Posterior cingulate gyrus (tissue), 11 donors: ENCODE measurements around the gene KLHL26.

Source experiments
- DNase-seq, 10 donors: peaks; one replicate each; pipeline versions ENCODE4 v3.0.0 to v3.0.0-alpha.2; 2020 to 2021; ENCODE audit warnings: mixed read lengths in 3 of 10
- intact Hi-C: fragments of 100-400 bp; cut with DNase I; formaldehyde crosslinking; loops from one replicate; pipeline ENCODE4 v1.15.1; 2023

KLHL26 gene

DNA sequence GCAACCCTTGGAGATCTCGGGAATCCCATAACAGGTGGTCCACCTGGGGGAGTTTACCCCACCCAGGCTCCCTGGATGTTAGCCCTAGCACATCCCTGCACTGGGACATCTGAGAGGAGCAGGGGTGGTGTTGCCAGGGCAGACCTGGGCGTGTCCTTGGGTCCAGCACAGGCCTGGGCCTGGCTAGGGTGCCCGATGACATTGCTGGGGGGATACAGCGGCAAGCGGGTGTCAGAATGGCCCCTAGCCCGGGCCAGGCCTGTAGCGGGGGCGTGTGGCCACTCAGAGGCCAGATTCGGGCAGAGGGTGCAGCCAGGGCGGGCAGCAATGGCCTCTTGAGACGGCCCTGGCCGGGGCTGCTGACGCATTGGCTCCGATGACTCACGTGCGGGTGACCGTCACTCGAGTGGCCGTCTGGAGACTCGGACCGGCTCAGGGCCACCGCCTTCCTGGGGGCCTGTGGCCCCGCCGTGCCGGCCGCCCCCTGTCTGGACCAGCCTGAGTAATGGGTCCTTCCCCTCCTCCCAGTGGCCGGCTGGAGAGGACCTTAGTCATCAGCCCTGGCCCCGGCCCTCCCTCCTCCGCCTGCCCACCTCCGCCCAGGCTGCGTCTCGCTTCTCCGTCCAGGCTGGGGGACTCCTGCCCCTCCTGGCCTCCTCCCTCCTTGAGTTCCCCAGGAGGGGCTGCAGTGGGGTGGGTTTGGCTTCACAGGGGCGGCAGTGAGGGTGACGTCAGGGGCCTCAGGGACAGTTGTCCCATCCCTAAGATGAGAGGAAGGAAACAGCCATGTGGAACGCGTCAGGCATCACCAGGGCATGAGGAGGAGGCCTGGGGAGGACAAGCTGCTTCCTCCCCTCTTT lies 23.5 kb downstream of the KLHL26 start:
- no peak for DNase-seq
- intact Hi-C loops = no loop called here

DNA sequence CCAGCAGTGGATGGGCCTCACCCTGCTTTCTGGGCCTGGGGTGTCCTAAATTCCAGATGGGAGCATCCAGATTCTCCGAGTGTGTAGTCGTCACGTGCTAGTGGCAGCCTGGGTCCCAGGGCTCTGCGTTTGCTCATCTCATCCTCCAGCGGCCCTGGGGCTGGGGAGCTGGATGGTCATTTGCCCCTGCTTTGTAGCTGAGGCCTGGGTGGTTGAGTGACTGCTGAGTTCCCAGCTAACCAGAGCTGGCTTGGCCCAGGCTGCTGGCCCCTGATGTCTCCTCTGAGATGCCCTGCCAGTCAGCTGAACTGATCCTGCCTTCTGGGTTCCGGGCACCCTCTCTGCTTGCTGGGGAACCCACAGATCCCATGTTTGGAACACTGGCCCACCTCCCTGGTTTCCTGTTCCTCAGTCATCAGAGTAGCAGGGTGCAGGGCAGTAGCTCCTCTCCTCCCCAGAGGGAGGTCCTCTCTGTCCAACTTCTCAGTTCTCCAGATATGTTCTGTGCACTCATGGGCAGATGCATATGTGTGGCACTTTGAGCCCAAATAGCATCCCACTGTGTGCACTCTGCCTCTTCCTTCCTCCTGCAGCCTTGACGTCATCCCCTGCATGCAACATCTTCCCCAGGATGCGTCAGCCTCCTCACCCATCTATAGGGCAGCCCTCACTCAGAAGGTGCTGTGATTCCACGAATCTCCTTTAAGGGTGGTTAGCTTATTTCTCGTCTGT lies 24.3 kb downstream of the KLHL26 start:
- peak in 1 of 10 donors; percentile 6 for DNase-seq
- intact Hi-C loops = no loop called here

GRCh38 chr19:18662972-18663732 lies 26.3 kb downstream of the KLHL26 start:
- intact Hi-C loops = no loop called here
- no peak for DNase-seq

- intact Hi-C loops = no loop called here
- DNase-seq = no peak
Observed at GRCh38 chr19:18663940-18664530, 27.2 kb downstream of the KLHL26 start.

- DNase-seq = peak in 3 of 10 donors; percentile 22 to 89 (median 86)
- intact Hi-C loops = no loop called here
Observed at GRCh38 chr19:18665771-18666202, 29.0 kb downstream of the KLHL26 start.

- intact Hi-C loops = no loop called here
- no peak for DNase-seq
Observed at GRCh38 chr19:18666317-18666716, 29.5 kb downstream of the KLHL26 start.

- no peak for DNase-seq
- intact Hi-C loops = no loop called here
Observed at GRCh38 chr19:18666784-18667183, 30.0 kb downstream of the KLHL26 start.

DNA sequence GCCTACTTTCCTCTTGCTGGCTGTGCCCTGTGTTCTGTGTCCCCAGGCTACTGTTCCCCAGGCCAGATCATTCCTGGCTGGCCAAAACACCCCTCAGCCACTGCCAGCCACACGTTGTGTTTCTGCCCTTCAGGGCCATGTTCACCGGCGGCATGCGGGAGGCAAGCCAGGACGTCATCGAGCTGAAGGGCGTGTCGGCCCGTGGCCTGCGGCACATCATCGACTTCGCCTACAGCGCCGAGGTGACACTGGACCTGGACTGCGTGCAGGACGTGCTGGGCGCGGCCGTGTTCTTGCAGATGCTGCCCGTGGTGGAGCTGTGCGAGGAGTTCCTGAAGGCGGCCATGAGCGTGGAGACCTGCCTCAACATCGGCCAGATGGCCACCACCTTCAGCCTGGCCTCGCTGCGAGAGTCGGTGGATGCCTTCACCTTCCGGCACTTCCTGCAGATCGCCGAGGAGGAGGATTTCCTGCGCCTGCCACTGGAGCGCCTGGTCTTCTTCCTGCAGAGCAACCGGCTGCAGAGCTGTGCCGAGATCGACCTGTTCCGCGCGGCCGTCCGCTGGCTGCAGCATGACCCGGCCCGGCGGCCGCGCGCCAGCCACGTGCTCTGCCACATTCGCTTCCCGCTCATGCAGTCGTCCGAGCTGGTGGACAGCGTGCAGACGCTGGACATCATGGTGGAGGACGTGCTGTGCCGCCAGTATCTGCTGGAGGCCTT lies 30.9 kb downstream of the KLHL26 start:
- DNase-seq = peak in 1 of 10 donors; percentile 73
- intact Hi-C loops = no loop called here

GRCh38 chr19:18668252-18668631 lies 31.4 kb downstream of the KLHL26 start:
- intact Hi-C loops = no loop called here
- peak in 1 of 10 donors; percentile 74 for DNase-seq

- intact Hi-C loops = no loop called here
- peak in 1 of 10 donors; percentile 82 for DNase-seq
Observed at GRCh38 chr19:18668744-18669523, 32.1 kb downstream of the KLHL26 start.

GRCh38 chr19:18669524-18669817 lies 32.6 kb downstream of the KLHL26 start:
- intact Hi-C loops = no loop called here

GRCh38 chr19:18669883-18670282 lies 33.1 kb downstream of the KLHL26 start:
- intact Hi-C loops = loop anchor here (5.0 kb wide), 1 partner anchor 73 kb away; no protein-coding TSS in a partner anchor
- peak in 1 of 10 donors; percentile 50 for DNase-seq

More at GRCh38 chr19:18669524-18669817, 32.6 kb downstream of the KLHL26 start:
- peak in 2 of 10 donors; percentile 9 to 78 for DNase-seq

- DNase-seq = peak in 1 of 10 donors; percentile 70
- intact Hi-C loops = loop anchor here (5.0 kb wide), 1 partner anchor 73 kb away; no protein-coding TSS in a partner anchor
Observed at GRCh38 chr19:18670312-18670711, 33.5 kb downstream of the KLHL26 start.

GRCh38 chr19:18671303-18672043 lies 34.6 kb downstream of the KLHL26 start:
- DNase-seq = peak in 1 of 10 donors; percentile 62
- intact Hi-C loops = loop anchor here (5.0 kb wide), 1 partner anchor 74 kb away; no protein-coding TSS in a partner anchor

DNA sequence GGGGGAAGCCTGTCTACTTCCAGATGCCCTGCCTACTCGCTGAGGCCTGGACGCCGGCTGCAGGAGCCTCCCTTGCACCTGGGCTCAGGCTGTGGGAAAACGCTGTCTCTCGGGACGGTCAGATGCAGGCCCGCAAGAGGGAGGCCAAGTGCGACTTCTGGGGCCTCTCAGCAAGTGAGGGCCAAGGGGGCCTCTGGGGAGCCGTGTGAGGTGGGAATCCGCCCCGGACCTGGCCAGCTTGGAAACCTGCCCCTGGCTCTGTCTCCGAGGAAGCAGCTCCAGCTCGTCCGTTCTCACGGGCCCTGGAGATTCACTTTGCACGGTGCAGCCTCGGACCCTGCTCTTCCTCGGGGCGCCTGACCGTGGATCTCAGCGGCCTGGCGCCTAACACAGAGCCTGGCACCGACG lies 35.2 kb downstream of the KLHL26 start:
- DNase-seq = peak in 1 of 10 donors; percentile 83
- intact Hi-C loops = loop anchor here (5.0 kb wide), 1 partner anchor 75 kb away; no protein-coding TSS in a partner anchor

- peak in 9 of 10 donors; percentile 16 to 87 (median 50) for DNase-seq
- intact Hi-C loops = loop anchor here (5.0 kb wide), 1 partner anchor 75 kb away; no protein-coding TSS in a partner anchor
Observed at GRCh38 chr19:18672606-18673337, 35.9 kb downstream of the KLHL26 start.

- intact Hi-C loops = loop anchor here (5.0 kb wide), 1 partner anchor 77 kb away; no protein-coding TSS in a partner anchor
- peak in 9 of 10 donors; percentile 54 to 95 (median 64) for DNase-seq
Observed at GRCh38 chr19:18674616-18675015, 37.8 kb downstream of the KLHL26 start.
